ENCODE results near the gene MLLT1.

Gene MLLT1

DNA sequence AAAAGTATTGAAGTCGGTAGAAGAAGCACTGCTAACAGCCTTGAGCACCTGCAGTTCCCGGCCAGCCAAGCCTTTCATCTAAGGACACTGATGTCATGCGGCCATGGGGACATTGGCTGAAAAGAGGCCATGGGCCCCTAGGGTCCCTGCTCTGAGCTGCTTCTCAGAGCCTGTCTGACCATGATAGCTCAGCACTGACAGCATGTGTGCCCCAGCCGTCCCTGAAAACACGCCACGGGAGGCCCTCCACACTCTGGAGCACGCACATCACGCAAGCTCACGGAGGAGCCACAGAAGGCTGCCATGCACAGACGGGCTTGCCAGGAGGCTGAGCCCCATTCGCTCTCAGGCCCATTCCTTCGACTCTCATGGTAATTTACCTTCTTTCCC is 51.8 kb downstream of the MLLT1 start:
- Histone ChIP-seq H3K9me2 (replicated peaks; ENCODE audit: control insufficient read depth, low read length) (no peaks in the 10 kb centered on the region), H3K4me1 (ENCODE audit: control insufficient read depth, low read length) (no peaks in the 10 kb centered on the region), H3K4me3 (ENCODE audit: low read length) (no peak overlapping the region), H3K9me3 (ENCODE audit: control insufficient read depth, insufficient read depth, low read length) (no peaks in the 10 kb centered on the region), H3K4me2 (ENCODE audit: low read length) (no peak overlapping the region), H3K27me3 (ENCODE audit: control insufficient read depth, low read length) (no peaks in the 10 kb centered on the region), H3K79me2 (ENCODE audit: control insufficient read depth, low read length) (peaks cover 25% of the 10 kb centered on the region), H3K36me3 (ENCODE audit: control insufficient read depth, low read length) (peaks cover 21% of the 10 kb centered on the region; the same call in 1 of the 2 replicates), H3F3A (ENCODE audit: control insufficient read depth, insufficient read depth) (no peaks in the 10 kb centered on the region), H3K27ac (ENCODE audit: low read depth, low read length) (no peak overlapping the region), H4K20me1 (ENCODE audit: control insufficient read depth, insufficient read depth, low read depth, low read length) (peaks cover 9% of the 10 kb centered on the region; the same call in 1 of the 2 replicates)
- TF ChIP-seq EZH2phosphoT487 (IDR thresholded peaks at IDR 0.05; ENCODE audit: borderline replicate concordance, low read length) = no peak
- TF ChIP-seq, protein P1, sequence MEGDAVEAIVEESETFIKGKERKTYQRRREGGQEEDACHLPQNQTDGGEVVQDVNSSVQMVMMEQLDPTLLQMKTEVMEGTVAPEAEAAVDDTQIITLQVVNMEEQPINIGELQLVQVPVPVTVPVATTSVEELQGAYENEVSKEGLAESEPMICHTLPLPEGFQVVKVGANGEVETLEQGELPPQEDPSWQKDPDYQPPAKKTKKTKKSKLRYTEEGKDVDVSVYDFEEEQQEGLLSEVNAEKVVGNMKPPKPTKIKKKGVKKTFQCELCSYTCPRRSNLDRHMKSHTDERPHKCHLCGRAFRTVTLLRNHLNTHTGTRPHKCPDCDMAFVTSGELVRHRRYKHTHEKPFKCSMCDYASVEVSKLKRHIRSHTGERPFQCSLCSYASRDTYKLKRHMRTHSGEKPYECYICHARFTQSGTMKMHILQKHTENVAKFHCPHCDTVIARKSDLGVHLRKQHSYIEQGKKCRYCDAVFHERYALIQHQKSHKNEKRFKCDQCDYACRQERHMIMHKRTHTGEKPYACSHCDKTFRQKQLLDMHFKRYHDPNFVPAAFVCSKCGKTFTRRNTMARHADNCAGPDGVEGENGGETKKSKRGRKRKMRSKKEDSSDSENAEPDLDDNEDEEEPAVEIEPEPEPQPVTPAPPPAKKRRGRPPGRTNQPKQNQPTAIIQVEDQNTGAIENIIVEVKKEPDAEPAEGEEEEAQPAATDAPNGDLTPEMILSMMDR (IDR thresholded peaks at IDR 0.05; ENCODE audit: low read depth, low read length, poor library complexity, severe bottlenecking) = no peak

DNA sequence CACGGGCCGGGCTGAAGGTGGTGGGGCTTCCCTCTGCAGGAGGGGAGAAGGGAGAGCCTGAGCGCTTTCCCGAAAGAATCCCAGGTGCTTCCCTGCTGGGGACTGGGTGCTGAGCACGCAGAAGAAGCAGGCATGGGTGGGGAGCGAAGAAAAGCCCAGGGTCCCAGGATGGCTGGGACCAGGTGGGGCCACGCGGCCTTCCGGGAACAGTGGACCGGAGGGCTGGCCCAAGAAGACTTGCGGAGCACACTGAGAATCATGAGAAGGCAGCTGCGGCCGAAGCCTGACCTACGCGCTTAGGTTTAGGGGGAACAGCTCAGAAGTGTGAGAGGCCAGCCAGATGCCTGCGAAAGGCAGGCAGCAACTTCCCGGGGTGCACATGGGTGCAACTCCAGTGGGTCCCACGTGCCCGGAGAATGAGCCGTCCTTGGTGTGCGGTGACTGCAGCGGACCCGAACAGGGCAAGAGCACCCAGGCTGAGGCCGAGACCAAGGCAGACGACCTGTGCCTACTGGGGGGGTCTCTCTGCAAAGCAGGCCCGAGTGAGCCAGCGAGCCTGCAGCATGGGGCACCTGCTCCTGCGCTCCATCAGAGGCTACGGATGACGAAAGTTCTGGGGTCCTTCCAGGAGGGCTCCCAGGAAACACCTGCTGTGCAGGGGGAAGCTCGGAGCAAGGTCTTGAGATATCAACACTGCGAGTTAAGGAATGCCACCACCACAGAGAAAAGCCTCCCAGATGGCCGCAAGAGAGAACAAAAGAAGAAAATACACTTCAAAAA is 52.4 kb downstream of the MLLT1 start:
- H3K36me3 ChIP-seq (ENCODE audit: control insufficient read depth, low read length) = peaks cover 21% of the 10 kb centered on the region; the same call in 1 of the 2 replicates
- H3K27me3 ChIP-seq (ENCODE audit: control insufficient read depth, low read length) = no peaks in the 10 kb centered on the region

DNA sequence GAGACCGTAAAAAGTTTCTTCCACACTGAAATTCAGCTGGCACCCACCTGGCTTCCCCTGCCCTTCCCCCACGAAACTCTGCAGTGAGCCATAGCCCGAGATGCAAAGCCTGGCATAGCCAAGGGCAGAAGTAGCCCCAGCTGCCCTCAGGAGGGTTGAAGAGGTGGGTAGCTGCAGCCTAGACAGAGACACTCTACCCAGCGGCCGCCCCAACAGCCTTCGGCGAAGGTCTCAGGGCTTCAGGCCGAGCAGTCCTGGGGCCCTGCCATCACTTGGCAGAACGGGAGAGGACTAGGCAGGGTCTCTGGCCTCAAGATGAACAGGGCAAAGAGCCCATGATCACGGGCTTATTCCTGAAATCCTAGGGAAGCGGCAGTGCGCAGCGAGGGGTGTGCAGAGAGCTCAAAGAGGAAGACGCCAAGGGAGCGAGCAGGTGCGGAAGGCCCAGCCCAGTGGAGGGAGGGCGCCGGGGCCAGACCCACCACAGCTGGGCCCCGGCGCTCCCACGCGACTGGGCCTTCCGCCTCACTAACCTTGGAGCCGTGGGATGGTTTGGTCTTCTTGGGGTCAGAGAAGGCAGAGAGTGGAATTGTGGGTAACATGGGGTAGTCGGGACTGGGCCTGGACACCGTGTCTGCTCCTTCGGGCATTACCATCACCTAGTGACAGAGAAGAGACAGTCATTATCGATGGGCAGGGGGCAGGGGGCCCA is 53.2 kb downstream of the MLLT1 start:
- H3K4me1 ChIP-seq (ENCODE audit: control insufficient read depth, low read length) = no peaks in the 10 kb centered on the region
- no peak overlapping the region for H3K27ac ChIP-seq (ENCODE audit: low read depth, low read length)
- no peaks in the 10 kb centered on the region for H3K9me2 ChIP-seq (replicated peaks; ENCODE audit: control insufficient read depth, low read length)
- H3K36me3 ChIP-seq (ENCODE audit: control insufficient read depth, low read length) = peaks cover 24% of the 10 kb centered on the region; the same call in 1 of the 2 replicates
- peaks cover 11% of the 10 kb centered on the region for H3K79me2 ChIP-seq (ENCODE audit: control insufficient read depth, low read length)
- no peak overlapping the region for H3K4me2 ChIP-seq (ENCODE audit: low read length)
- no peaks in the 10 kb centered on the region for H4K20me1 ChIP-seq (ENCODE audit: control insufficient read depth, insufficient read depth, low read depth, low read length)
- no peaks in the 10 kb centered on the region for H3F3A ChIP-seq (ENCODE audit: control insufficient read depth, insufficient read depth)
- H3K9me3 ChIP-seq (ENCODE audit: control insufficient read depth, insufficient read depth, low read length) = no peaks in the 10 kb centered on the region
- no peaks in the 10 kb centered on the region for H3K27me3 ChIP-seq (ENCODE audit: control insufficient read depth, low read length)
- H3K4me3 ChIP-seq (ENCODE audit: low read length) = no peak overlapping the region
- TF ChIP-seq, protein P1 (IDR thresholded peaks at IDR 0.05; ENCODE audit: low read depth, low read length, poor library complexity, severe bottlenecking) = no peak
- TF ChIP-seq EZH2phosphoT487 (IDR thresholded peaks at IDR 0.05; ENCODE audit: borderline replicate concordance, low read length) = no peak

More for the DNA sequence above, 52.4 kb downstream of the MLLT1 start:
- H3K9me2 ChIP-seq (replicated peaks; ENCODE audit: control insufficient read depth, low read length) = no peaks in the 10 kb centered on the region
- H3K9me3 ChIP-seq (ENCODE audit: control insufficient read depth, insufficient read depth, low read length) = no peaks in the 10 kb centered on the region
- H3F3A ChIP-seq (ENCODE audit: control insufficient read depth, insufficient read depth) = no peaks in the 10 kb centered on the region
- no peak overlapping the region for H3K4me3 ChIP-seq (ENCODE audit: low read length)
- peaks cover 4% of the 10 kb centered on the region; the same call in 1 of the 2 replicates for H4K20me1 ChIP-seq (ENCODE audit: control insufficient read depth, insufficient read depth, low read depth, low read length)
- peaks cover 19% of the 10 kb centered on the region for H3K79me2 ChIP-seq (ENCODE audit: control insufficient read depth, low read length)
- no peaks in the 10 kb centered on the region for H3K4me1 ChIP-seq (ENCODE audit: control insufficient read depth, low read length)
- H3K27ac ChIP-seq (ENCODE audit: low read depth, low read length) = no peak overlapping the region
- no peak for TF ChIP-seq EZH2phosphoT487 (IDR thresholded peaks at IDR 0.05; ENCODE audit: borderline replicate concordance, low read length)
- TF ChIP-seq, protein P1 (IDR thresholded peaks at IDR 0.05; ENCODE audit: low read depth, low read length, poor library complexity, severe bottlenecking) = no peak
- no peak overlapping the region for H3K4me2 ChIP-seq (ENCODE audit: low read length)
